ENCODE data around the gene UBE2L5.

- no peak for TF ChIP-seq EZH2 (IDR thresholded peaks at IDR 0.05; ENCODE audit: insufficient read depth, low read length)
- no peak for TF ChIP-seq CTCF (IDR thresholded peaks at IDR 0.05; ENCODE audit: insufficient read depth, low read depth, low read length)
Measured at GRCh38 chr13:30454991-30455390, 32.7 kb downstream of the UBE2L5 start.

All from astrocyte (in vitro differentiated cells and primary cell).